ENCODE measurements around the gene PYDC1.
"Not testable (repeated sequence)": the region's sequence is repeated elsewhere in the genome, so short reads cannot be mapped to it uniquely, and the experiment has no call there.

The PYDC1 gene

GRCh38 chr16:31216422-31217135, at the start of gene PYDC1:
Gene PYDC1, minus strand, starts transcription at chr16:31217135. Its CDS starts 107 bp downstream, at chr16:31217028.
- no peak for DNase-seq

GRCh38 chr16:31265329-31266245, 48.7 kb upstream of the PYDC1 start:
- no peak for DNase-seq

GRCh38 chr16:31262084-31262483, 45.1 kb upstream of the PYDC1 start:
- no peak for DNase-seq

GRCh38 chr16:31260136-31260931, 43.4 kb upstream of the PYDC1 start:
- DNase-seq: no peak

GRCh38 chr16:31258366-31258765, 41.4 kb upstream of the PYDC1 start:
- no peak for DNase-seq

- no peak for DNase-seq
Measured at GRCh38 chr16:31256466-31256865, 39.5 kb upstream of the PYDC1 start.

GRCh38 chr16:31253642-31254045, 36.7 kb upstream of the PYDC1 start:
- DNase-seq: no peak

- no peak for DNase-seq
Measured at GRCh38 chr16:31251435-31251834, 34.5 kb upstream of the PYDC1 start.

- no peak for DNase-seq
Measured at GRCh38 chr16:31250782-31251384, 33.9 kb upstream of the PYDC1 start.

- DNase-seq: no peak
Measured at GRCh38 chr16:31248344-31248743, 31.4 kb upstream of the PYDC1 start.

- DNase-seq: no peak
Measured at GRCh38 chr16:31246296-31246695, 29.4 kb upstream of the PYDC1 start.

- DNase-seq: not testable (repeated sequence)
Measured at GRCh38 chr16:31245598-31245997, 28.7 kb upstream of the PYDC1 start.

GRCh38 chr16:31243734-31244670, 27.1 kb upstream of the PYDC1 start:
- DNase-seq: no peak

GRCh38 chr16:31242206-31242605, 25.3 kb upstream of the PYDC1 start:
- DNase-seq: no peak

GRCh38 chr16:31238041-31238440, 21.1 kb upstream of the PYDC1 start:
- no peak for DNase-seq

- no peak for DNase-seq
Measured at GRCh38 chr16:31229501-31229900, 12.6 kb upstream of the PYDC1 start.

- DNase-seq: no peak
Measured at GRCh38 chr16:31228206-31228605, 11.3 kb upstream of the PYDC1 start.

- no peak for DNase-seq
Measured at GRCh38 chr16:31225193-31225592, 8.3 kb upstream of the PYDC1 start.

GRCh38 chr16:31224092-31224955, 7.4 kb upstream of the PYDC1 start:
- no peak for DNase-seq

GRCh38 chr16:31223044-31223443, 6.1 kb upstream of the PYDC1 start:
- DNase-seq: no peak

All from fibroblast of upper back skin (primary cell).